Tibial nerve (tissue), 4 donors: Measurements from ENCODE around the gene ALOXE3. TPM values are rescaled to one million over a fixed set of nuclear protein-coding genes. Genes with fewer than 3 reads are reported as not detected.

Experiments
- DNase-seq, 2 donors: peaks; one replicate each; pipeline ENCODE4 v3.0.0-alpha.2; 2019; ENCODE audit warnings: low spot score in 2 of 2
- H3K27ac ChIP-seq, 4 donors: fragments of 200-600 bp; sonication (generic) in 3 of 4; one replicate each; pipeline ENCODE4 v1.5.1; 2017 to 2019; ENCODE audit warnings: mild to moderate bottlenecking in 1 of 4
- H3K27me3 ChIP-seq, 2 donors: fragments of 200-600 bp; sonication (generic) in 1 of 2; one replicate each; pipeline versions ENCODE4 v1.5.1 to v1.6.0; 2017 to 2019
- H3K36me3 ChIP-seq, 3 donors: fragments of 200-600 bp; sonication (generic); one replicate each; pipeline ENCODE4 v1.5.1; 2018 to 2019
- H3K4me1 ChIP-seq, 4 donors: fragments of 200-600 bp; sonication (generic) in 3 of 4; one replicate each; pipeline ENCODE4 v1.5.1; 2017 to 2019
- H3K4me3 ChIP-seq, 4 donors: fragments of 200-600 bp; sonication (generic) in 3 of 4; one replicate each; pipeline ENCODE4 v1.5.1; 2017 to 2019; ENCODE audit warnings: mild to moderate bottlenecking in 1 of 4, moderate library complexity in 1 of 4
- H3K9me3 ChIP-seq, 4 donors: fragments of 200-600 bp; sonication (generic) in 3 of 4; one replicate each; pipeline ENCODE4 v1.5.1; 2017 to 2019
- EP300 ChIP-seq, 2 donors: sonication (generic); formaldehyde crosslinking; IDR thresholded peaks; one replicate each; pipeline ENCODE4 v1.6.1; 2017; ENCODE audit warnings: antibody characterized with exemption in 2 of 2, mild to moderate bottlenecking in 1 of 2
- POLR2A ChIP-seq, 2 donors: fragments of 450-650 bp; IDR thresholded peaks; one replicate each; pipeline ENCODE4 v1.6.1; 2017; ENCODE audit warnings: antibody characterized with exemption in 2 of 2, mild to moderate bottlenecking in 2 of 2, moderate library complexity in 2 of 2
- WGBS, 2 donors: methylation state at CpG; one replicate each; pipeline ENCODE4 v1.1.5; 2018; 5-methylcytosine and 5-hydroxymethylcytosine counted together
- total RNA-seq, 4 donors: library from RNA; depleted of rRNA; stranded (reverse); fragments of >200 nt; gene quantifications; one replicate each; pipeline ENCODE4 v1.1.0, GENCODE V29; 2016
- TF ChIP-seq, protein P1 (sequence below), 5 experiments: fragments of 200-600 bp in 3 of 5; fragments of 450-650 bp in 2 of 5; sonication (generic) in 3 of 5; IDR thresholded peaks; one replicate each; pipeline ENCODE4 v1.5.1; 2016 to 2019; ENCODE audit warnings: antibody characterized with exemption in 5 of 5, mild to moderate bottlenecking in 3 of 5, moderate library complexity in 2 of 5

Gene ALOXE3
- total RNA-seq, 4 donors from 2014 or later, result not detected

DNA sequence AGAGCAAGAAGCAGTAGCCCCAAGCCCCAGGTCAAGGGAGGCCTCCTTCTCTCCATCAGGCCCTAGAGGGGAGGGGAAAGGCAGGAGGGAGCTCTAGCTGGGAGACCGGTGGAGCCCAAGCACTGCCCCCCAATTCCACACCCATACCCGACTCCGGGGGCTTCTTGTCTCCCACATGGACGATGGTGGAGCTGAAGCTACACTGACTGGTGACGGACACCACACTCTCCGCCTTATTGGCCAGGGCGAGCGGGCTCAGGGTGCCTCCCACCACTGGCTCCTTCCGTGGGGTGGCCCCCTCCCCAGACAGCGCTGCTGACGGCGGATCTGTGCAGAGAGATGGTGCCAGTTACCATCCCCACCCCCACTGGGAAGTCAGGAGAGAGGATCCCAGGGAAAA is 27.5 kb upstream of the ALOXE3 start:
- no peaks in the 10 kb centered on the region for H3K9me3 ChIP-seq
- H3K4me1 ChIP-seq, result peaks cover 0 to 86% (median 15%) of the 10 kb centered on the region in 4 donors
- 89 to 91% methylated on average over 12 of the region's 12 CpGs for WGBS, 2 donors
- H3K27me3 ChIP-seq, result no peaks in the 10 kb centered on the region
- DNase-seq, result no peak
- peak overlapping the region; percentile 40 to 100 (median 82) for H3K27ac ChIP-seq
- TF ChIP-seq POLR2A (IDR thresholded peaks at IDR 0.05), result no peak
- no peak for TF ChIP-seq EP300 (IDR thresholded peaks at IDR 0.05)
- TF ChIP-seq, protein P1, sequence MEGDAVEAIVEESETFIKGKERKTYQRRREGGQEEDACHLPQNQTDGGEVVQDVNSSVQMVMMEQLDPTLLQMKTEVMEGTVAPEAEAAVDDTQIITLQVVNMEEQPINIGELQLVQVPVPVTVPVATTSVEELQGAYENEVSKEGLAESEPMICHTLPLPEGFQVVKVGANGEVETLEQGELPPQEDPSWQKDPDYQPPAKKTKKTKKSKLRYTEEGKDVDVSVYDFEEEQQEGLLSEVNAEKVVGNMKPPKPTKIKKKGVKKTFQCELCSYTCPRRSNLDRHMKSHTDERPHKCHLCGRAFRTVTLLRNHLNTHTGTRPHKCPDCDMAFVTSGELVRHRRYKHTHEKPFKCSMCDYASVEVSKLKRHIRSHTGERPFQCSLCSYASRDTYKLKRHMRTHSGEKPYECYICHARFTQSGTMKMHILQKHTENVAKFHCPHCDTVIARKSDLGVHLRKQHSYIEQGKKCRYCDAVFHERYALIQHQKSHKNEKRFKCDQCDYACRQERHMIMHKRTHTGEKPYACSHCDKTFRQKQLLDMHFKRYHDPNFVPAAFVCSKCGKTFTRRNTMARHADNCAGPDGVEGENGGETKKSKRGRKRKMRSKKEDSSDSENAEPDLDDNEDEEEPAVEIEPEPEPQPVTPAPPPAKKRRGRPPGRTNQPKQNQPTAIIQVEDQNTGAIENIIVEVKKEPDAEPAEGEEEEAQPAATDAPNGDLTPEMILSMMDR (IDR thresholded peaks at IDR 0.05), result no peak
- H3K4me3 ChIP-seq, result no peak overlapping the region
- H3K36me3 ChIP-seq, result peaks cover 44 to 100% (median 85%) of the 10 kb centered on the region in 3 donors

DNA sequence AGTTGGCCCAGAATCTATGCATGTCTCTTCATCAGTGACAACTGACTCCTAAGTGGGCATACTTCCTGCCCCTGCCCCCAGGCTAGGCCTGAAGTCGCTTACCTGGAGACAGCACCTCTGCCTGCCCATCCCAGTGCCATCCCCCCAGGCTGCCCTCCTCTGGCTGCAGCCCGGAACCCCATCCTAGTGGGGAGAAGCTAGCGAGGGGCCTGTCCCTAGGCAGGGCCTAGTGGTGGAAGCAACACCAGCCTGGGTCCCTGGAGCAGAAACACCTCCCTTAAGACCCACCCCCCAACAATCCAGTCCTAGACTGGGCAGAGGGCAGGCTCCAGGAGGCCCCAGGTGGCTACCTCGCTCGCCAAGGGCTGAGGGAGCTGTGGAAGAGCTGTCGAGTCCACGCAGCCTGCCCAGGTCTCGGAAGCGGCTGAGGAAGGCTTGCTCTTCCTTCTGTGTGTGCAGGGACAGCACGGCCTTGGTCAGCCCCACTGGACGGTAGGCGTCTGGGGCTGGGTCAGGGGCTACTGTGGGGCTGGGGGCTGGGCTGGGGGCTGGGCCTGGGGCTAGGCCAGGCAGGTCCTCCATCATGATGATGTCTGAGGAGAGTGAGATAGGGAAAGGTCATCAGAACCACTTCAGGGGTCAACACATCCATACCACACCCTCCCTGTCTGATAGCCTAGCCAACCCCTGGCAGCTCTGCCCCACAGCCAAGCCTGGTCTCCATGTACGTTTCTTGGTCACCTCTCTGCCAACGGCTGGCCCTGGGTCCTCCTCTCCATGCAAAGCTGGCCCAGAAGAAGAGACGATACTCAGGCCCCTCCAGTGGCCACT is 26.3 kb upstream of the ALOXE3 start:
- 85 to 96% methylated on average over 7 to 15 of the region's 15 CpGs for WGBS, 2 donors
- Histone ChIP-seq H3K27me3 (no peaks in the 10 kb centered on the region), H3K4me3 (no peak overlapping the region), H3K36me3 (peaks cover 43 to 100% (median 87%) of the 10 kb centered on the region in 3 donors), H3K27ac (peak overlapping the region in 2 of 4 donors; percentile 100), H3K9me3 (no peaks in the 10 kb centered on the region), H3K4me1 (peaks cover 0 to 86% (median 7%) of the 10 kb centered on the region in 4 donors)
- no peak for TF ChIP-seq POLR2A (IDR thresholded peaks at IDR 0.05)
- TF ChIP-seq EP300 (IDR thresholded peaks at IDR 0.05), result no peak
- TF ChIP-seq, protein P1 (IDR thresholded peaks at IDR 0.05), result no peak
- no peak for DNase-seq

DNA sequence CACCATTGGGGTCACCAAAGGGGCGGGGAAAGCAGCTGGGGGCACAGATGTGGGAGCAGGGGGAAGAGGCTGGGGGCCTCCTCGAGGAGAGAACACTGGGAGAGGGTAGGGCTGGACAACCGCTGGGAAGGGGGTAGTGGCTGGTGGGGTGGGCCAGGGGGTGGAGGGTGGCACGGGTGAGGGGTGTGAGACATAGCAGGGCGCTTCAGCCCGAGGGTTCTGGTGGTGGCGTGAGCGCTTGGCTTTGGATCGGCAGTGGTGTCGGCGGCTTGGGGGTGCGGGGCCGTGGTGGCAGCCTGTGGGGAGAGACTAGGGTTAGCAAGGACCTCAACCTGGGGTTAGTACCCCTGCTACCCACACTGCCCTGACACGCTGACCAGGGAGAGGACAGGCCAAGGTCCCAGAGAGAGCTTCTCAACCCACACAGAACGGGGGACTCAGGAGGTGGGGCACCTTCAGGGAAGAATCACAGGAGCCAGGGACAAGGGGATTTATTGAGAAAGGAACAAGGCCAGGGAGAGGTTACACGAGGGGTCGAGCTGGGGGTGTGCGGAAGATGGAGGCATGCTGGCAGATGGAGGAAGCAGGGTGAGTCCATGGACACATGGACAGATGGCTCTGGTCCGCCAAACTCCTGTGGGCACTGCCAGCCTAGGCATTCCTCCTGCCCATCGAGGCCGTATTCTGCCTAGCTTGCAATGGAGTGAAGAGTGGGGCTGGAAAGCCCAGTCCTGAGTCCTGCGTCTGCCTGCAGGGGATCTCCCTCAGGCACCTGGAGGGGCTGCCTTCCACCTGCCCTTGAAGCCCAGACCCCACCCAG is 25.5 kb upstream of the ALOXE3 start:
- H3K27me3 ChIP-seq, result no peaks in the 10 kb centered on the region
- H3K4me3 ChIP-seq, result no peak overlapping the region
- no peak for TF ChIP-seq POLR2A (IDR thresholded peaks at IDR 0.05)
- TF ChIP-seq EP300 (IDR thresholded peaks at IDR 0.05), result peak in 1 of 2 donors; percentile 83
- TF ChIP-seq, protein P1 (IDR thresholded peaks at IDR 0.05), result no peak
- no peaks in the 10 kb centered on the region for H3K9me3 ChIP-seq
- peak overlapping the region; percentile 17 to 100 (median 68) for H3K27ac ChIP-seq
- 86 to 88% methylated on average over 22 of the region's 22 CpGs for WGBS, 2 donors
- peaks cover 36 to 94% (median 81%) of the 10 kb centered on the region in 3 donors for H3K36me3 ChIP-seq
- H3K4me1 ChIP-seq, result peaks cover 0 to 85% (median 7%) of the 10 kb centered on the region in 4 donors
- peak in 1 of 2 donors; percentile 18 for DNase-seq

DNA sequence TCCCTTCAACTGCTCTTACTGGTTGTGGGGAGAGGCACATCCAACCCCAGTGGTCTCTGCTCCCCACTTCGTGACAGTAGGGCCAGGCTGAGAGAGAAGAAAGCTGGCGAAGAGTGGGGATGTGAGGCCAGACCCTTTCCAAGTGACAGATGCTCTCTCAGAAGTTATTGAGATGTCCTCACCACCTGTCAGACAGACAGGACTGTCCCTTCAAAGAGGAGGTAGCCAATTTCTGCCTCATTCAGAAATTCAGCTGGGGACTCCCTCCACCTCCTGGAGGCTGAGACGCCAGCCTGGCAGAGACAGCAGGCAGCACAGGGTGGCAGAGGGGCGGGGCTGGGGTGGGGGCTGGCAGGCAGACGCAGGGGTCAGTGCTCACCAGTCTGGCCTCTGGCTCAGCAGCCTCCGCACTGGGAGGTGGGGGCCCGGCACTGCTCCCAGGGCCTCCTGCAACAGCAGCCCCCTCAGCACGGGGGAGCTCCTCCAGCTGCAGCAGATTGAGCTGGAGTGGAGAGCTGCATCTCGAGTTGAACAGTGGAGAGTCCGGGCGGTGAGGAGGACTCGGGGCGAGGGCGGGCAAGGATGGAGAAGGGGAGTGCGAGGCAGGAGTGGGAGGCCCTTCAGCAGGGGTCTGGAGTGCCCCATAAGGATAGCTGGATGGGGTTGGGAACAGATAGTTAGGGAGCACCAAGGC is 24.7 kb upstream of the ALOXE3 start:
- TF ChIP-seq, protein P1 (IDR thresholded peaks at IDR 0.05), result no peak
- peak in 1 of 2 donors; percentile 22 for TF ChIP-seq POLR2A (IDR thresholded peaks at IDR 0.05)
- TF ChIP-seq EP300 (IDR thresholded peaks at IDR 0.05), result peak in 1 of 2 donors; percentile 45
- H3K36me3 ChIP-seq, result peaks cover 33 to 87% (median 73%) of the 10 kb centered on the region in 3 donors
- 86 to 89% methylated on average over 13 to 14 of the region's 15 CpGs for WGBS, 2 donors
- no peak for DNase-seq
- H3K27ac ChIP-seq, result peak overlapping the region in 3 of 4 donors; percentile 45 to 100 (median 91)
- H3K4me3 ChIP-seq, result no peak overlapping the region
- H3K9me3 ChIP-seq, result no peaks in the 10 kb centered on the region
- peaks cover 0 to 84% (median 10%) of the 10 kb centered on the region in 4 donors for H3K4me1 ChIP-seq
- no peaks in the 10 kb centered on the region for H3K27me3 ChIP-seq
